Stimulated activated CD4-positive, alpha-beta T cell treated with anti-CD3 and anti-CD28 coated beads, Interleukin-12 subunit alpha, Interleukin-12 subunit beta, amount 100 ng/mL, for 24 hours (primary cell): ENCODE data around the gene PGAP6.
"Not testable (repeated sequence)": the region's sequence is repeated elsewhere in the genome, so short reads cannot be mapped to it uniquely, and the experiment has no call there.

Experiments
- DNase-seq, 2 experiments: peaks; one replicate each; pipeline ENCODE4 v3.0.0-alpha.2; 2020; ENCODE audit warnings: low read depth in 2 of 2

PGAP6 gene

DNA sequence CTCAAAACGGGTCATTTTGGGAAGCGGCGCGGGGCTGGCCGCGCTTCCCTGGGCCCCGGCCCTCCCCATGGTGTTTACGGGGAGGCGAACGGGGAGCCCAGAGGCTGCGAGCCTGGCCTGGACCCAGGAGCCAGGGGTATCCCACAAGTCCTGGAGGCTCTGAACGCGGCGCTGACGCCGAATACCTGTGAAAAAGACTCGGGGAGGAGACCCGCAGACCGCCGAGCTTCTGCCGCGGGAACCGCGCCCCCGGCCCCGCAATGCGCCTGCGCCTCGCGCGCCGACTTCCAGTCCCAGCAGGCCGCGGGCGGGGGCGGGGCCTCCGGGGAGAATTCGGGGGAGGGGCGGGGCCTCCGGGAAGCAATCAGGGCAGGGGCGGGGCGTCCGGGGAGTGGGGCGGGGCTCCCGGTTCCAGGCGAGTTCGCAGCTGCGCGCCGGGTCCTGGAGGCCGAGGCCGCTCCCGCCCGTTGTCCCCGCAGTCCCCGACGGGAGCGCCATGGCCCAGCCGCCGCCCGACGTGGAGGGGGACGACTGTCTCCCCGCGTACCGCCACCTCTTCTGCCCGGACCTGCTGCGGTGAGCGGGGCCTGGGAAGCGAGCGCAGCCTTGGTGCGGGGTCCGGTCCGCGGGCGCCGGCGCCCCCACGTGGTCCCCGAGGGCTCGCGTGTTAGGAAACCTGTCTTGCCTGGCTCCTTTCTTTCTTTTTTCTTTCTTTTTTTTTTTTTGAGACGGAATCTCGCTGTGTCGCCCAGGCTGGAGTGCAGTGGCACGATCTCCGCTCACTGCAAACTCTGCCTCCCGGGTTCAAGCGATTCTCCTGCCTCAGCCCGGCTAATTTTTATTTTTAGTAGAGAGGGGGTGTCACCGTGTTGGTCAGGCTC, 19.9 kb upstream of the PGAP6 start, which contains the start of gene DECR2:
Gene DECR2 (plus strand): TSS at position 418 of the 881 bp plus-strand sequence. CDS start 79 bp downstream, at position 497.
- peak; percentile 96 to 100 for DNase-seq

DNA sequence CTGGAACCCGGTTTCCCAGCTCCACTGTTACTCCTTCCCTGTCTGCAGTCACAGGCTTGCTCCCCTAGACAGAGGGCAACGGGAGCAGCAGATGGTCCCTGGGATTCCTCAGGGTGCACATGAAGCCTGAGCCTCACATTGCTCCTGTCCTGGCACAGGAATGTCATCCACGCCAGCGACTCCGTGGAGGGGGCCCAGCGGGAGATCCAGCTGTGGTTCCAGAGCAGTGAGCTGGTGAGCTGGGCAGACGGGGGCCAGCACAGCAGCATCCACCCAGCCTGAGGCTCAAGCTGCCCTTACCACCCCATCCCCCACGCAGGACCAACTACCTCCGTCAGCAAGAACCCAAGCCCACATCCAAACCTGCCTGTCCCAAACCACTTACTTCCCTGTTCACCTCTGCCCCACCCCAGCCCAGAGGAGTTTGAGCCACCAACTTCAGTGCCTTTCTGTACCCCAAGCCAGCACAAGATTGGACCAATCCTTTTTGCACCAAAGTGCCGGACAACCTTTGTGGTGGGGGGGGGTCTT, 18.3 kb upstream of the PGAP6 start:
- no peak for DNase-seq

DNA sequence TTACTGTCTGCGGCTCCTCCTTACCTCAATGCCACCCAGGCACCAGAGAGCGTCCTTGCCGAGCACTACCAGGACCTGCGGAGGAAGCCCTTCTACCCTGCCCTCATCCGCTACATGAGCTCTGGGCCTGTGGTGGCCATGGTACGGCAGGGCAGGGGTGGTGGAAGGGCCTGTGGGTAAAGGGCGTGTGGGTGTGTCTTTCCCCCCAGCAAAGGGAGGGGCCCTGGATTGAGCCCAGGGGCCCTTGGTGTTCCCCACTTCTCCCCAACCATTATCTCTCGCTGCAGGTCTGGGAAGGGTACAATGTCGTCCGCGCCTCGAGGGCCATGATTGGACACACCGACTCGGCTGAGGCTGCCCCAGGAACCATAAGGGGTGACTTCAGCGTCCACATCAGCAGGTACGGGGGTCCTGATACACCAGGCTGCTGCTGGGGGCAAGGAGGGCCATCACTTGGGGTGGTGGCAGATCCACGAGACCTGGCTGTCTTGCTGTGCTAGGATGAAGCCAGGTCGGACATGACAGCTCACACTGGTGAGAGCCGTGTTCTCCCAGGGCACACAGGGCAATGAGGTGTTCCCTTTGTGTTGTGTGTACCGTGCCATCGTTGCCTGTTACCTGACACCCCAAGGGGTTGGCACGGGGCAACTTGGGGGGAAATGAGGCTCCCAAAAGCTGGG, 17.7 kb upstream of the PGAP6 start:
- no peak for DNase-seq

DNA sequence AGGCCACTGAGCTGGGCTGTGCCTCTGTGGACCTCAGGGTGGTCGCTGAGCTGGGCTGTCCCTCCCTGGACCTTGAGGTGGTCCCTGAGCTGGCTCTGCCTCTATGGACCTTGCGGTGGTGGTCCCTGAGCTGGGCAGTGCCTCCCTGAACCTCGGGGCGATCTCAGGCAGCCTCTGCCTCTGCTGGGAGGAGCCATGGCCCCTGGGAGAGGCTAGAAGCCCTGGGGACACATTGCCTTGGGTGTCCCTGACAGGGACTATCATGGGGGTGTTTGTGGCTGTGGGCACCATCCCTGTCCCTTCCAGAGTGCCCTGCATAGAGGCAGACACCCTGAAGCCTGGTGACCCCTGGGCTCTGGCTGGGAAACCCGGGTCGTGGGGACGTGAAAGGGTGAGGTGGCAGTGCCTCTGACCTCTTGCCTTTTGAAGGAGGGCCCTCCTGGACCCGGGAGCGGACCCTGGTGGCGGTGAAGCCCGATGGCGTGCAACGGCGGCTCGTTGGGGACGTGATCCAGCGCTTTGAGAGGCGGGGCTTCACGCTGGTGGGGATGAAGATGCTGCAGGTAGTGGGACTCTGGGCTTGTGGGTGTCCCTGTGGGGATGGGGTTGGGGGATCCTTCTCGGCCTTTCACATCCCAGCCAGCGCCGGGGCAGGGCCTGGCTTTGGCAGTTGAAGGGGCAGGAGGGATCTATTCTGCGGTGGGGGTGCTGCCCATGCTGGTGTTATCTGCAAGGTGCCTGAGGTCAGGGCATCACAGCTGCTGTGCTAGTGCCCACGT, 17.0 kb upstream of the PGAP6 start:
- DNase-seq, result no peak

DNA sequence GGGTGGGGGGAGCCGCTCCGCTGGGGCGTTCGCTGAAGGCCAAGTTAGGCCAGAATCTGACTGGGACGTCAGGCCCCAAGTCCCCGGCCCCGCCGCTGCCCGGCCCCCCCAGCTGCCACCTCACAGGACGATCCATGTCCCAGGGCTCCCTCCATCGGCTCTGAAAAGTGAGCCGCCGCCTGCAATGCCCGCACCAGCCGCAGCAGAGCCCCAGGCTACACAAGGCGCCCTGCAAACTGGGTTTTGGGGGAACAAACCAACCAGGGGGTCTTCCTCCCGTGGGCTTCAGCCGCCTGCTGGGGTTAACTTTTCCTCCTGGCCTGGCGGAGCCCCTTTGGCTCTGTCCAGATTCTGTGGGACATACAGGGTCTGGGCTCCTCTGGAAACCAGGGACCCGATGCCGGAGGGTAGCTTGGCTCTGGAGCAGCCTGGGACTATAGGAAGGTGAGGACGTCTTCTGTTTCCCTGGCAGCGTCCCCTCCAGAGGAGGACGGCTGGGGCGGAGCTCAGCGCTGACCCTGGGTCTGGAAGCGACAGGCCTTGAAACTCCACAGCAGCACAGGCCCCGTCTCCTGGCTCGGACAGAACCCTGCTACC, 16.1 kb upstream of the PGAP6 start:
- no peak for DNase-seq

DNA sequence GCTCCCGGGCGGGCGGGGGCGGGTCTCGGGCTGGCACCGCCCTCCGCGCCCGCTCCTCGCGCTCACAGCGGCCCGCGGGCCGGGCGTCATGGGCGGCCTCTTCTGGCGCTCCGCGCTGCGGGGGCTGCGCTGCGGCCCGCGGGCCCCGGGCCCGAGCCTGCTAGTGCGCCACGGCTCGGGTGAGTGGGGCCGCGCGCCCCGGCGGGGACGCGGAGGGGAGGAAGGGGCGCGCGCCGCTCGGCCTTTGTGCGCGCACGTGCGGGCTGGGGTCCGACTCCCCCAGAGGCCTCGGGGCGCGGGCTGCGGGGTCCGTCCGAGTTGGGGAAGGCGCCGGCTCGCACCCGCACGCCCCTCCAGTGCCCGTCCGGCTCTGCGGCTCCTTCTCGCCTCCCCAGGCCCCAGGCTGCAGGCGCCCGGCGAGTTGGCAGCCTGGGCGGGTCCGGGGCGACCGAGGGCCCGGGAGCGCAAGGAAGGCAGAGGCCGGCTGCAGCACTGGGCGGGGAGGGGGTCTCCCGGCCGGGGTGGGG, 15.4 kb upstream of the PGAP6 start, which contains the start of gene NME4:
Gene NME4 (plus strand): TSS at position 65 of the 527 bp plus-strand sequence. CDS start 24 bp downstream, at position 89.
- no peak for DNase-seq

DNA sequence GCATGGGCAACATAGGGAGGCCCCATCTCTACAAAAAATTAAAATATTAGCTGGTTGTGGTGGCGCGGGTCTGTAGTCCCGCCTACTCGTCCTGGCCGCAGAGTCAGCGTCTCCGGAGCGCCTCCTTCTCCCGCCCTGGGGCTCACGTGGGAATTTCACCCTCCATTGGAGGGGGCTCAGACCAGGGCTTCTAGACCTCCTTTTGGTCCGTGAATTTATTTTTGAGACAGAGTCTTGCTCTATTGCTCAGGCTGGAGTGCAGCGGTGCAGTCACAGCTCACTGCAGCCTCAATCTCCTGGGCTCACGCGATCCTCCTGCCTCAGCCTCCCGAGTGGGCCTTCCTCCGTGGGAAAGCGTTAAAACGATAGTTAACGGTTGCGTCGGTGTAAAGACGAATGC, 14.8 kb upstream of the PGAP6 start:
- no peak for DNase-seq

DNA sequence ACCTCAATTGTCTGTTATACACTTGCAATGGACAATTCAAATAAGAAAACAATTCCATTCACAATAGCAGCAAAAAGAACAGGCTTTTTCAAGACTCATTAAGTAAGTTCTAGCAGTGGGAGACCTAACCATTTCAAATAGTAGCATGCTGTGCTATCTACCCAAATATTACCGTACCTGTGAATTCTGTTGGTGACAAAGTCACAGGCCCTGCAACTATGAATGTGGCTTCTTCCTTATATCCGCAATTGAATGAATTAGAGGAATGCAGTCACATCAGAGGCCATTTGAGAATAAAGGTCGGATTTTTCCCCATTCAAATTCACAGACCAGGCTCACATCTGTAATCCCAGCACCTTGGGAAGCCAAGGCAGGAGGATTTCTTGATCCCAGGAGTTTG, 14.4 kb upstream of the PGAP6 start:
- no peak for DNase-seq

DNA sequence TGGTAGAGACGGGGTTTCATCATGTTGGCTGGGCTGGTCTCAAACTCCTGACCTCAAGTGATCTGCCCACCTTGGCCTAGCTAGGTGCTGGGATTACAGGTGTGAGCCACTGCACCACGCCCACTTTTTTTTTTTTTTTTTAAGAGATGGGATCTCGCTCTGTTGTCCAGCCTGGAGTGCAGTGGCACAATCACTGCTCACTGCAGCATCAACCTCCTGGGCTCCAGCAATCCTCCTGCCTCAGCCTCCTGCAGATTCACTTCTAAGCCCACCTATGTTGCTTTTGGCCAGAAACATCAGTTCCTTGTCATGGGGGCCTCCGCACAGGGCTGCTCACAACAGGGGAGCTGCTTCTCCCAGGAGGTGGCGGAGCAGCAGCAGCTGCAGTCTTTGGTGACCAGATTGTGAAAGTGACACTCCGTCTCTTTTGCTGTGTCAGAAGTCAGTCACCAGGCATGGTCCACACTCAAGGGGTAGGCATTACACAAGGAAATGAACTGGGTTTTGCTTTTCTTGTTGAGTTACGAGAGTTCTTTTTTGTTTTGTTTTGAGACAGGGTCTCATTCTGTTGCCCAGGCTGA, 10.8 kb upstream of the PGAP6 start:
- DNase-seq, result no peak

DNA sequence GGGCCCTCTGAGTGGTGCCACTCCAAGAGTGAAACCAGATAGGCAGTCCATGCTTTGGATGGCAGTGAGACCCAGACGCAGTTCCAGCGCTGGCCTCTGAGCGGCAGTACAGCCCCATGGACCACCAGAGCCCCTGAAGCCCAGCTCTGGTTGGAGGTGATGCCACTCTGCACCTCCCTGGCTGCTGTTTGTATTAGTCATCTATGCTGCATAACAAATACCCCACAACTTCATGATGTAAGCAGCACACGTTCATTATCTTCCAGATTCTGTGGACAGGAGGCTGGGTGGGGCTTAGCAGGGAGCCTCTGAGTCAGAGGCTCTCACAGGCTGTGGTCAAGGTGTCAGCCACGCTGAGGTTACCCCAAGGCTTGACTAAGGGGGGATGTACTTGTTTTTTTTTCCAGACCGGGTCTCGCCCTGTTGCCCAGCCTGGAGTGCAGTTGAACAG, 10.1 kb upstream of the PGAP6 start:
- peak; percentile 59 to 77 for DNase-seq

DNA sequence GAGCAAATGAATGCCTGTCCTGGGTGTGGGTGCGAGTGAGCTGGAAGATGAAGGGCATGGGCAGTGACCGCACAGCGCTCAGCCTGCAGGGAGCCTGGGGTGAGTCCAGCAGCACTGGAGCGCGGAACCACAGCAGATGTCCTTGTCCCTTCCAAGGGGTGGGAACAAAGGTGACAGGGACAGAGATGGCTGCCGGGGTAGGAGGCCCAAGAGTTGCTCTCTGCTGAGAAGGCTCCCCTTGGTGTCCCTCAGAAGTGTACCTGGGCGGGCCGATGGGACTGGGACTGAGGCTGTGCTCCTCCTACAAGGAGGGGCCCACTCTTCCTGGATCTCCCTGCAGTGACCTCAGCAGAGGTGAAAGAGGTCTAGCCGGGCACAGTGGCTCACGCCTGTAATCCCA, 7.6 kb upstream of the PGAP6 start:
- DNase-seq, result no peak

DNA sequence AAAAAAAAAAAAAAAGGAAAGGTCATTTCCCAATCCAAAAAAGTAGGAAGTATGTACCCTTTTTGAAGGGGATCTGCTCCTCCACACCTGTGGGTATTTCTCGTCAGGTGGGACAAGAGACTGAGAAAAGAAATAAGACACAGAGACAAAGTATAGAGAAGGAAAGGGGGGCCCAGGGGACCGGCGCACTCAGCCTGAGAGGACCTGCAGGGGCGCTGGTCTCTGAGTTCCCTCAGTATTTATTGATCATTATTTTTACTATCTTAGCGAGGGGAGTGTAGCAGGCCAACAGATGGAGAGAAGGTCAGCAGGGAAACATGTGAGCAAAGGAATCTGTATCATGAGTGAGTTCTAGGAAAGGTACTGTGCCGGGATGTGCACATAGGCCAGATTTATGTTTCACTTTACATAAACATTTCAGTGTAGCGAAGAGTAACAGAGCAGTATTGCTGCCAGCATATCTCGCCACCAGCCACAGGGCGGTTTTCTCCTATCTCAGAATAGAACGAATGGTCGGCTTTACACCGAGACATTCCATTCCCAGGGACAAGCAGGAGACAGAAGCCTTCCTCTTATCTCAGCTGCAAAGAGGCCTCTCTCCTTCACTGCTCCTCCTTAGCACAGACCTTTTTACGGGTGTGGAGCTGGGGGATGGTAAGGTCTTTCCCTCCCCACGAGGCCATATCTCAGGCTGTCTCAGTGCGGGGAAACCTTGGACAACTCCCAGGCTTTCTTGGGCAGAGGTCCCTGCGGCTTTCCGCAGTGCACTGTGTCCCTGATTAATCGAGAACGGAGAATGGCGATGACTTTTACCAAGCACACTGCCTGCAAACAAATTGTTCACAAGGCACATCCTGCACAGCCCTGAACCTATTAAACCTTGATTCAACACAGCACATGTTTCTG, 6.2 kb upstream of the PGAP6 start:
- not testable (repeated sequence) for DNase-seq

DNA sequence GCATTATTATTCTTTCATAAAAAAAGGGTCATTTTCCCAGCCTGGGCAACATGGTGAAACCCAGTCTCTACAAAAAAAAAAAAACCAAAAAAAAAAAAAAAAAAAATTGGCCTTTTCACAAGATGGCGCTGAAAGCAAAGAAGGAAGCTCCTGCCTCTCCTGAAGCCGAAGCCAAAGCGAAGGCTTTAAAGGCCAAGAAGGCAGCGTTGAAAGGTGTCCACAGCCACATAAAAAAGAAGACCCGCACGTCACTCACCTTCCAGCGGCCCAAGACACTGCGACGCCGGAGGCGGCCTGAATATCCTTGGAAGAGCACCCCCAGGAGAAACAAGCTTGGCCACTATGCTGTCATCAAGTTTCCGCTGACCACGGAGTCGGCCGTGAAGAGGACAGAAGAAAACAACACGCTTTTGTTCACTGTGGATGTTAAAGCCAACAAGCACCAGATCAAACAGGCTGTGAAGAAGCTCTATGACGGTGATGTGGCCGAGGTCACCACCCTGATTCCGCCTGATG, 4.9 kb upstream of the PGAP6 start:
- DNase-seq, result no peak

DNA sequence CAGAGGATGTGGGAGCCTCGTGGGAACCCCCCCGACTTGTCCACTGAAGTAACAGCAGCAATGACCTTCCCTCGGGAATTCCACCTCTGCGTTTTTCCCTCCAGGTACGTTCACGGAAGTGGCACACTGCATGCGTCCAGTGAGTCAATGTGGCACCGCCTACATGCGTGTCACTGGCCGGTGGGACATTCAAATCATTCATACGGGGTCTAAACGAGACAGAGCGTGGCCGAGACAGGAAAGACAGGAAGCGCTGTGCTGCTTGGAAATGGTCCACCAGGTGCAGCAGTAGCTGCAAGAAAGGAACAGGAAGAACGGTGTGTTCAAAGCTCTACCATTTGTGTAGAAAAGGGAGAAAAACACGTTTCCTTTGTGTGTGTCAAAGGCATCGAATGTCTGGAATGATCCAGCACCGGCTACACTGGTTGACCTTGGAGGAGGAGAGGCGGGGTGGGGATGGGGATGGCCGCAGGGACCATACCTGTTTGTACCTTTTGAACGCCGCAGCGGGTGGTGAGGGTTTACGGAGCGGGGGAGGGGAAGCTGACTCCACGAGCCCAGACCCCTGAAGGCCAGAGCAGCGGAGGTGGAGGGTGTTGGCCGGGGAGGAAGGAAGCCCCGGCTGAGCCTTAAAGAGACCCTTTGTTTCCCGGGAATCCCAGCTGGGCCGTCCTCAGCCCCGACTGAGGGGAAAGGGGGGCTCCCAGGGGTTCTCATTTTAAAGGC, 1.7 kb upstream of the PGAP6 start:
- DNase-seq, result peak in 1 of 2 experiments; percentile 26

DNA sequence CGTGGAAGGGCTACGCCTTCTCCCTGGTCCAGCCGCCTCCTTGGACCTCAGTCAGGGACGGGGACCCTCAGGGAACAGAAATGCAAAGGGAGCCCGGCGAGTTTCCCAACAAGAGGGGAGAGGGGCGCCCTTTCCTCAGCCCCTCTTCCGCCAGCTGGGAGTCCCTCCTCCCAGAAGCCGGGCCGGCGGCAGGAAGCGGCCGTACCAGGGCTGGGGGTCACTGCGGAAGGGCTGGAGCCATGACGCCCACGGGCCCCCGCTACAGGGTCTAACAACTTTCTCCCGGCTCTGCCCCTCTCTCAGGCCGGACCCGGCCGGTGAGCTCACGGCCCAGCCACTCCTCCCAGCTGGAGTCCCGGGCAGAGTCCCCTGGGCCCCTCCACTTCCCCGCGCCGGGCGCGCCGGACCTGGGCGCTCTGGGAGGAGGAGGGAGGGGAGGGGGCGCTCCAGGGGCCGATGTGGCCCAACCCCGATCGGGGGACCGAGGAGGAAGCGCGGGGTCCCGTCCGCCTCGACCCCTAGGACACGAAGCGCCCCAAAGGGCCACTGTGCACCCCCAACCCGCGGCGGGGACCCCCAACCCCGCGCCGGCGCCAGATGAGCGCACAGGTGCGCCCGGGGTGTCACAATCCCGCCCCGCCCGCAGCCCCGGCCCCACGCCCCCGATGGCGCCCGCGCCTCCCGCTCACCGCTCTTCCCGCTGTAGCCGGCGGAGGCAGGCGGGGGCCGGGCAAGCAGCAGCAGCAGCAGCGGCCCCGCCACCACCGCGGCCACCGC, 578 bp downstream of the PGAP6 start:
- DNase-seq, result no peak

DNA sequence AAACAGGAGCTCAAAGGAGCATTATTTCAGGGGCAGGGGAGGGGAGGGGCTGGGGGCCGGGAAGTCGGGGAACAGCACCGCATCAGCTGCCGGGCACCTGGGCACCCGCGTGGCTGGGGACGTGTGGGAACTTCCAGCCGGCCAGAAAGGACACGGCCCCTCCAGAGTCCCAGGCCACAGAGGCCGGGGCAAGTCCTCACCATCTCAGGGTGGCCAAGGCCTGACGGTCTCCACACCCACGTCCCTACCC, 1.1 kb downstream of the PGAP6 start:
- no peak for DNase-seq

DNA sequence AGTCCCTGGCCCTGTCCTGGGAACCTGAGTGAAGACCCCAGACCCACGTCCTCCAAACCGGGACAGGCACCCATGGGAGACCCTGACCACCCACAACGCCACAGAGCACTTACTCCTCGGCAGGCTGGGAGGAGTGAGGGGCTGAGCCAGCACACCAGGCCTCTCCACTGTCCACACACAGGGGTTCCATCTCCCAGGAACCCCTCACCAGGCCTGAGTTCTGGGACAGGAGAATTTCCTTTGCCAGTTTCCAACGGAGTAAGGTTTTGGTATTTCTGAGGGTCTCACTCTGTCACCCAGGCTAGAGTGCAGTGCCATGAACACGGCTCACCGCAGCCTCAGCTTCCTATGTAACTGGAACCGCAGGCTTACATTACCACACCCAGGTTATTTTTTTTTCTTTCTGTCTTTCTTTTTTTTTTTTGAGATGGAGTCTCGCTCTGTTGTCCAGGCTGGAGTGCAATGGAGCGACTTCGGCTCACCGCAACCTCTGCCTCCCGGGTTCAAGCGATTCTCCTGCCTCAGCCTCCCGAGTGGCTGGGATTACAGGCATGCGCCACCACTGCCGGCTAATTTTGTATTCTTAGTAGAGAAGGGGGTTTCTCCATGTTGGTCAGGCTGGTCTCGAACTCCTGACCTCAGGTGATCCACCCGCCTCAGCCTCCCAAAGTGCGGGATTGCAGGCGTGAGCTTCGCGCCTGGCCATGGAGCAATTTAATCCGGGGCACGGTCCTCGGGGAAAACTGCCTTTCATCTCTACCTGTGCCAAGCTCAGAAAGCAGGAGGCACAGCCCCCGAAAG, 1.6 kb downstream of the PGAP6 start:
- DNase-seq, result no peak
